NCI-H774 (cell line): ENCODE results near the gene CHMP6.

ENCODE experiments used
- DNase-seq: peaks from one replicate; lab custom pipeline; 2025; lab: John Stamatoyannopoulos, UW

CHMP6 gene

DNA sequence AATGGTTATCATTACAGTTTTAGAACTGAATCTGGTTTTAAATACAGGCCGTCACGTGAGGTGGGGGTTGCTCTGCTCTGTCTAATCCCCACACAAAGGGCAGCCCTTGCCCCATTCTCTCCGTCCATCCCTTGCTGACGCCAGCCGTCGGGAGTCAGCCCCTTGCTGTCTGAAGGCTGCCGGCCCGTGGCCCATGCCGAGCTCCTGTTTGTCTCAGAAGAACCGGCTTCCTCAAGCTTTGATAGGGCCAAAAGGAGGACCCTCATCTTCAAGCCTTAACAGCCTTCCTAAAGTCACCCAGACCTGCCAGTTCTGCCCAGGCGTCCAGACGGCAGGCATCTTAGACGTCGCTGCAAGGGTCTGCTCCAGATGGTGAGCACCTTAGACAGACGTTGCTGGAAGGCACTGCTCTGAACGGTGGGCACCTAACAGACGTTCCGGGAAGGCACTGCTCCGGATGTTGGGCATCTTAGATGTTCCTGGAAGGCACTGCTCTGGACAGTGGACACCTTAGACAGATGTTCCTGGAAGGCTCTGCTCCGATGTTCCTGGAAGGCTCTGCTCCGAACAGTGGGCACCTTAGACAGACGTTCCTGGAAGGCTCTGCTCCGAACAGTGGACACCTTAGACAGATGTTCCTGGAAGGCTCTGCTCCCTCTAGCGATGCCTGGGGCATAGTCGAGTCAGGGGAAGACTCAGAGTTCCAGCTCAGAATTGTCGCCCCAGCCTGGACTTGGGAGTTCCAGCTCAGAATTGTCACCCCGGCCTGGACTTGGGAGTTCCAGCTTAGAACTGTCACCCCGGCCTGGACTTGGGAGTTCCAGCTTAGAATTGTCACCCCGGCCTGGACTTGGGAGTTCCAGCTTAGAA, 35.1 kb upstream of the CHMP6 start:
- no peak for DNase-seq

DNA sequence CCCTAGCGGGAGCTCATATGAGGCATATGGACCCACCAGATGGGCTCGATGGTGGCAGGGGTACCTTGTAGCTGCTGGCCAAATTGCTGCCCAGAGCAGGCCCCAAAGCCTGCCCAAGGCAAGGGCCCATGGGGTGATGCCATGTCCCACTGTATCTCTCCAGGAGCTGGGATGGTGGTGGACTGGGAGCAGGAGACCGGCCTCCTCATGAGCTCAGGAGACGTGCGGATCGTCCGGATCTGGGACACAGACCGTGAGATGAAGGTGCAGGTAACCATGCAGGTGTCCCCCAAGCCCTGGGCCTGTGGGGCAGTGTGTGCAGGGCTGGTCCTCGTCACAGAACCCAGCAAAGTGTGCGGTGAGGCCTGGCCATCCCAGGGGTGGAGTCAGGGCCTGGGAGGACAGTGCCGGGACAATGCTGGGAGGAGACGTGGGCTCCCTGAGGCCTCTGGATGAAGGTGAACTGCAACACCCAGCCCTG, 34.1 kb upstream of the CHMP6 start:
- DNase-seq, result no peak

DNA sequence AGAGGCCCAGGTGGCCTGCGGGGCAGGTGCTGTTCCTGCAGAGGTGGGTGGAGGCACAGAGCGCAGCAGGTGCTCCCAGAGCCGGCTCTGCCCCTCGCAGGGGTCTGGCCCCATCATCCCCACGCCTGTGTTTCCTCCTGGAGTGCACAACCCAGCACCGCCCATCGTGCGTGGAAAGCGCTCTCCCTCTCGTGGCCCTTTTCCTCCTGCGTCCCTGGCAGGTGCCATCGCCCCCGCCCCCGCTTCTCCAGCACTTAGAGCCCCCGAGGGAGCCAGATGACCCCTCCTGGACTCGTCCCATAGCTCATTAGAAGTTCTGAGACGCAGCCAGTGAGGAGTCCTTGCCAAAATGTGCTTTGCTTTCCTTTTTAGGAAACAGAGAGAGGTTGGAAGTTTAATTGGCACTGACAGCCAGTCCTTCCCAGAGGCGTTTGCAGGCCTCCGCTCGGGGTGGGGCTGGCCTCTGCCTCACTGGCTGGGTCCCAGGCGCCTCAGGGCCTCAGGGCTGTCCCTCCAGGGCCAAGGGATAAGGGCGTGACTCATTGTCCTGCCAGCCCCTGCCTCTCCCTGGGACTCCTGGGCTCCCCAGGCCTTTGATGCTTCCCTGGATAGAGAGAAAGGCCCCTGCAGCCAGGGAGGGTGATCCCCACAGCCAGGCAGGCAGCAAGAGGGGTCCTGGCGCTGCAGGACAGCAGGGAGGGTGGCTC, 32.2 kb upstream of the CHMP6 start:
- no peak for DNase-seq

DNA sequence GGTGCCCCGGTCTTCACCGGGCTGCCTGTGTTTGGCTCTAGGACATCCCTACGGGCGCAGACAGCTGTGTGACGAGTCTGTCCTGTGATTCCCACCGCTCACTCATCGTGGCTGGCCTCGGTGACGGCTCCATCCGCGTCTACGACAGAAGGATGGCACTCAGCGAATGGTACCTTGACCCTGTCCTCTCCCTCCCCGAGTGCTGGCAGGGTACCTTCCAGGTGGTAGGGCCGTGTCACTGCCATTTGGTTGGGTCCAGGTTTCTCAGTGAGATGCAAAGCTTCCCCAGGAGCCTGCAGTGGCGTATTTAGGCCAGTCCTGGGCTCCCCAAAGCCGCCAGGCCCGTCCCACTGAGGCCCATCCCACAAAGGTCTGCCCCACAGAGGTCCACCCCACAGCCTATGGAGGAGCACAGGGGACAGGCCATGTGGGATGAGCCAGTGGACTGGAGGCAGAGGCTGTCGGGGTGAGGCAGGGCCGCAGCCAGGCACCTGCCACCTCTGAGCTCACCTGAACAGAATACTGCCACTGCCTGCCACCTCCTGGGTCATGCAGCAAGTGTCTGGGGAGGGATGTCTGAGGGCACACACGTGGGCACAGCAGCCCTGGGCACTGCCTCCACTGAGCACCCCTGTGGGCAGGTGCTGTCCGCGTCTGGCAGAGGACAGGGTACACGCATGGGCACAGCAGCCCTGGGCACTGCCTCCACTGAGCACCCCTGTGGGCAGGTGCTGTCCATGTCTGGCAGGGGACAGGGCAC, 31.4 kb upstream of the CHMP6 start:
- DNase-seq, result no peak

DNA sequence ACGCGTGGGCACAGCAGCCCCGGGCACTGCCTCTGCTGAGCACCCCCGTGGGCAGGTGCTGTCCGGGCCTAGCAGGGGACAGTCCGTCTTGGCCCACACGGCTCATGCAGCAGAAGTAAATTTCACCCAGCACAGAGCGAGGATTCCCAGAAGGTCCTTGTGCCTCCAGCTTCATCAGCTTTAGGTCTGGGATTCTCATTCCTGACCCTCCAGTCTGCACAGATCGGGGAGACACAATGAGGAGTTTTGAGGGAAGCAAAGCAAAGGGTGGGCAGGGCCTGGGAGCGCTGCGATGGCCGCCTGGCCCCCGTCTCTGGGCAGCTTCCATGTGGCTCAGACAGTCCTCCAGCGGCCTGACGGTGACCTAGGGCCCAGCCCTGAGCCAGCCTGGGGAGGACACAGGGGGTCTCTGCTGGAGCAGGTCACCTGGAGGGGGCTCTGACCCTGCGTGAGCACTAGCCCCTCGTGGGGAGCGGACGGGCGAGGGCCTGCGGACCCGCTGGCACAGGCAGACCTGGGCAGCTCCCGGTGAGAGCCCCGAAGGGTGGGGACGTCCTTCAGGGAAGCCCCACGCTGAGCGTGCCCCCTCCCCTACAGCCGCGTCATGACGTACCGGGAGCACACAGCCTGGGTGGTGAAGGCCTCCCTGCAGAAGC, 30.7 kb upstream of the CHMP6 start:
- DNase-seq, result no peak

DNA sequence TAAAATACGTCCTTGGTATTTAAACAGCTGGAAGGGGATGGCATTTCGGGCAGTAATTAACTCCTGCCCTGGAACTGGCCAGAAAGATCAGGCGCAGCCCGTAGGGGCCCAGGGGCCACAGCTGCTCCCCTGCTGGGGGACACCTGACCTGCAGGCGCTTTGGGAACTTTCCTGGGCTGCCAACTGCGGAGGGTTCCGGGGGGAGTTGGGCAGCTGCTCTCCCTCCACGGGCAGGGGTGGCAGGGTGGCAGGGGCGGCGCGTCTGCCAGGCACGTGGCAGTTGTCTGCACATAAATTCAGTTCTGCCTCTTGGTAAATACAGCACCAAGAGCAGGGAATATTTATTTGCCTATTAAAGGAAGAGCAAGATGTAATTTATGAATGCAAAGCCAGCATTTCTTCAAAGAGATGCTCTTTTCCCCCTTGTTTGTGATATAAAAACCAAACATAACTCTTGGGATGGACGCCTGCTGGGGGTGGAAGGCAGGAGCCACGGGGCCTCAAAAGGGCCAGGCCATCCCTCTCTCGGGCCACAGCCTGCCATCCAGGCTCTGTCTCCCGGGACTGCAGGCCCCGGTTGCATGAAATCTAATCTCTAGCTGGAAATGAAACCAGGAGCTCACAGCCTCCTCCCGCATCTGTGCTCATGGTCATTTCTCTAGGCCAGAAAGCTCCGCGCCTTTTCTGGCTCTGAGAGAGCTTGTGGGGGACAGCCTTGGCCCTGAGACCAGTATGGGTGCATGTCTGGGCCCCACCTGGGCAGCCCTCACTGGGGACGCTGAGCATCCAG, 29.9 kb upstream of the CHMP6 start:
- no peak for DNase-seq

DNA sequence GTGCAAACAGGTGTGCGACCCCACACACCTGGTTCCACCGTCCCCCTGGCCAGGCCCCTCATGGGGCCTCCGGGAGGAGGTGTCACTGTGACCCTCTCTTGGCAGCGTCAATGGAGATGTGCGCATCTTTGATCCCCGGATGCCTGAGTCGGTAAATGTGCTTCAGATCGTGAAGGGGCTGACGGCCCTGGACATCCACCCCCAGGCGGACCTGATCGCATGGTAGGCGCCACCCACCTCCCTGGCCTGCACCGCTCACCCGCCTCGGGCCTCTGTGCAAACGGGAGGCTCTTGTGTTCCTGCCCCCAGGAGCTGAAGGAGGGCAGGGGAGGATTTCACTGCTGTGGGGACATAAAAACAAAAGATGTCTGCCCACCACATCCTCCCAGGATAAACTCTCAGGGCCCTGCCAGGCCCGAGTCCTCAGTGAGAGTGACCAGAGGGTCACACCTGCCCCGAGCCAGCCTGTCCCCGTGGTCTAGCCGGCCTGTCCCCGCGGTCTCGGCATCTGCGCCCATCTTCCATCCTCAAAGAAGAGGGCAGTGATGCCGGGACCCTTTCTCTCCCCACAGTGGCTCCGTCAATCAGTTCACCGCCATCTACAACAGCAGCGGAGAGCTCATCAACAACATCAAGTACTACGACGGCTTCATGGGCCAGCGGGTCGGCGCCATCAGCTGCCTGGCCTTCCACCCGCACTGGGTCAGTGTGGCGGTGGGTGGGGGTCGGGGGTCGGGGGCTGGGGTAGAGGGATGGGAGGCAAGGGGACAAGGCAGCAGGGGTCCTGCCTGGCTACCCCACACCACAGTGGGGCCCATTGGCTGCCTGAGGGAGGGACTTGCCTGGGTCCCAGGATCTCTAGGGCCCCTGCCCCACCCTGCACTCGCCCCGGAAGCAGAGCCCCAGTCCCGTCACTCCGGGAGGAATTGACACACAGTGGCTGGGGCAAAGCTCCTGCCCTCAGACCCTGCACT, 29.0 kb upstream of the CHMP6 start:
- DNase-seq, result no peak

DNA sequence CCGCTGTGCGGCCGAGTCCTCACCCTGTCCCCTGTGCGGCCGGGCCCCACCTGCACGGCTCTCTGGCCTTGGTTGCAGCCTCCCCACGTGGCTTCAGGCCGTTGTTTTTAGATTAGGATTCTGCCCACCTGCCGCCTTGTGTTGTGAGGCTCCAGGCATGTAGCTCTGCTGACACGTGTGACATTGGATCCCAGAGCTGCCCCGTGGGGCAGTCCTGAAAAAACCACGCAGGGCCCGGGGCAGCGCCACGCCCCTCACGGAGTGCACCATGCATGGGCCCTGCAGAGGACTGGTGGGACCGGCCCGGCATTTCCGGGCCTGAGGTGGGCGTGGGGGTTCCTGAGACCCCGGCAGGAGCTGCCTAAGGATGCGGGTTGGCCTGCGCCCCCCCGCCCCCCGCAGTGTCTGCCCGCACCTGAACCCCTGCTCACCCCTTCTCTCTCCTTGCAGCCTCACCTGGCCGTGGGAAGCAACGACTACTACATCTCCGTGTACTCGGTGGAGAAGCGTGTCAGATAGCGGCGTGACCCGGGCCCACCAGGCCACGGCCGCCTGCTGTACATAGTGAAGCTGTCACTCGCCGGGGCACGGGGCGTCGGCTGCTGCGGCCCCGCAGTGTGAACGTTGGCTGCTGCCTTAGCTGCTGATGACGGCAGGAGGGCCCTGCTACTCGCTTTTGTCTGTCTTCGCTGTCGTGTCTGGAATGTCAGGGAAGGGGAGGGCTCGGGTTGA, 27.7 kb upstream of the CHMP6 start:
- no peak for DNase-seq

DNA sequence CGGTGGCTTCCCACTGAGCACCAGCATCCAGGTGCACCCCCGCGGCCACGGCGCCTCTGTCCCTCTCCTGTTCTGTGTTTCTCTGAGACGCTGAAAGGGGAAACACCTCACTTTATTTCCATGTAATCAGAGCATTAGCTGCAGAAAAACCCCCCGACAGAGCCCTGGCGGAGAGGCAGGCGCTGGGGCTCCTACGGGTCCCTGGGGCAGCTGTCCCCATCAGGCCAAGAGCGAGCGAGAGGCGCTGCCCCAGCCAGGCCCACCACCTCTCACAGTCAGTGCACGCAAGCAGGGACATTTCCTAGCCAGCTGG, 27.1 kb upstream of the CHMP6 start:
- DNase-seq, result no peak

DNA sequence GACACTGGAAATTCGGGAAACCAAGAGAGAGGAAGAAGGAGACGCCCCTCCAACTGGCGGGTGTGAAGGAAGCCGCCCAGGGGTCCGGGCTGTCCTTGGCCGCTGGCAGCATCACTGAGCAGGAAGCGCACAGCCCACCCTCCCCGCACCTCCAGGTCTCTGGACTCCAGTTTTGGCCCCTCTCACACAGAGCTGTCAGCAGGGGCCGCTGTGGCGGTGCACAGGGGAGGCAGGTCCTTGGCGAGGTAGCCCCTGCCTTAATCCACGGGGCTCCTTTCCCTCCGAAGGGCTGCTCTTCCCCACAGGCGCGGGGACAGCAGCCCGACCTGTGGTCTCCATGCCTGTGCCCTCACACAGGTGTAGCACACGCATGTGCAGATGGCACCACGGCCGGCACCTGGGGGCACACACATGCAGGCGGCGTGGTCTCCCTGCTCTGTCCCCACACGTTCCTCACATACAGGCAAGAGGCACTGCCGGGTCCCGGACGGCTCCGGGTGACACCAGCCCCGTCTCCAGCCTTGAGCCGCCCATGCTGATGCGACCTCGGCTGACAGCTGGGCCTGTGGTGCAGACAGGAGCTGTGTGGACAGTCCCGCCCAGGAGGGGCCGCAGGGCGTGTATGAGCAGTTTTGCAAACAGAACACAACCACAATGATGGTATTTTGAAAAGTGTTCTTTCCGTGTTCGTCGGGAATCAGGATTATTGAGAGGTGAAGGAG, 26.6 kb upstream of the CHMP6 start:
- no peak for DNase-seq

DNA sequence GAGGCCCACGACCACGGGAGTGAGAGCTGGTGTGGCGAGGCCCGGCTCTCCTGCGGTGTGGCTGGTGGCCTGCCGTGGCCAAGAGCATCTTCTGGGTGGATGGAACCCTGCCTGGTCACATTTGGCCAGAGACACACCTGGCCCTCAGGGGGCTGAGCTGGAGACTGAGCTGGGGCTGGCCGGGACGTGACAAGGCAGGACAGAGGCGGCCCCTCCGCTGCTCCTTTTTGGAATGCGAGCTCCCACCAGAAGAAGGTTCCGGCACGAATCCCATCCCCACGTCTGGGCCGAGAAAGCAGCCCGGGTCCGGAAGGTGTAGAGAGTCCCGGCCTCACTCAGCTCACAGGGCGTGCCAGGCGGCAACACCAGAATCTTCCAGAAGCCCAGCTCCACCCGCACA, 26.0 kb upstream of the CHMP6 start:
- no peak for DNase-seq

DNA sequence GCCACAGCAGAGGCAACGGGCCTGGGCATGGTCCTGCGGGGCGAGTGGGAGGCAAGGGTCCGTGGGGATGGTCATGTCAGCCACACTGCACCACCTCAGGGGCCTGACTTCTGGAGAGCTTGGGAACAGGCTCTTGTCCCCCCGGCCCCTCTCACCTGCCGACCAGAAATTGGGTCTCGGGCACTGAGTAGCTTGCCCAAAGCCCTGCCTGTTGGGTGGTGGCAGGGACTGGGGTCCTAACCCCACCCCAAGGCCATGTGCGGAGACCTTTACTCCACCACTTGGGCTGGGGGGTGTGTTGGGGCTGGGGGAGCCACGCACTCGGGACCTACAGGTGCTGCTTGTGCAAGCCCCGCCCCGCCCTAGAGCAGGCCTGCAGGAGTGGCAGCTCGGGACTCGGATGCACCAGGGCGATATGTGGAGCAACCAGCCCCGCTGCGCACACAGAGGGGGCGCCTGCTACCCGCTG, 24.2 kb upstream of the CHMP6 start:
- DNase-seq, result no peak

DNA sequence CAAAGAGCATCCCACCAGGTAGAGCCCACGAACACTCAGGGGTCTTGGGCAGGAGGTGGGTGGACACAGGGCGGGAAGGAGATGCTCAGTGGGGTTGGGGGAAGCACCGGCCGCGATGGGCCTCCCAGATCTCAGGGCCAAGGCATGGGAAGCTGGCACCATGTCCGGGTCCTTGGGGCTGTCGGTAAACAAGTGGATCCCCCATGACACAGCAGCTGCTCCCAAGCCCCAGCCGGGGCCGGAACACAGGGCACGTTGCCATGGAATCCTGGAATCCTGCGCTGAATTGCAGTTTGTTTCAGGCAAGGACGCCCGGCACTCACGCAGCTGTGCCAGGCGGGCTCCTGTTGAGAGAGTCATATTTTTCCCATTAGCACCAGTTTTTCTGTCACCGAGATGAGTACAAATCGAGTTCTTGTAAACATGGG, 23.0 kb upstream of the CHMP6 start:
- peak; percentile 50 for DNase-seq

DNA sequence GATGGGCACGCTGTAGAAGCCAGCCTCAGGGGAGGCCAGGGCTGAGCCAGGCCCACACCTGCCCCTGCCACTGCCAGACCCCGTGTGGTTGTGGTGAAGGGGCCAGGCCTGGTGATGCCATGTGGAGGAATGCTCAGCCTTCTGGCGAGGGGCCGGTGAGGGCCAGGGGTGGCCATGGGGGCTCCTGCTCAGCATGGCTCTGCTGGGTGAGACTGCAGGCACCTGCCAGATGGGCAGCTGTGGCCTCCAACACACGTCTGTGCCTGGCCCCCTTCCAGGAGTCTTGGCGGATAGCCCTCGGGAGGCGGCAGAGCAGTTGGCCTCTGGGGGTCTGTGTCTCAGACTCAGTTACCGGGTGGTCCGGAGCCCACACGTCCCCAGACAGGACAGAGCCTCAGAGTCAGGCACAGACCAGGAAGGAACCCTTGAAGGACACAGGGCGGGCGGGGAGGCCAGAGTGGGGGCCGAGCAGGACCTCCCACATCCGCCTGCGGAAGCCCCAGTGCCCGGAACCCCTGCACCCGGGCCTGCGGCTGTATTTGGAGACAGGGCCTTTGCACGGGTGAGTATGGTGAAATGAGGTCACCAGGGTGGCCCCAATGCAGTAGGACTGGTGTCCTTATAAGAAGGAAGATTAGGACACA, 22.5 kb upstream of the CHMP6 start:
- no peak for DNase-seq

DNA sequence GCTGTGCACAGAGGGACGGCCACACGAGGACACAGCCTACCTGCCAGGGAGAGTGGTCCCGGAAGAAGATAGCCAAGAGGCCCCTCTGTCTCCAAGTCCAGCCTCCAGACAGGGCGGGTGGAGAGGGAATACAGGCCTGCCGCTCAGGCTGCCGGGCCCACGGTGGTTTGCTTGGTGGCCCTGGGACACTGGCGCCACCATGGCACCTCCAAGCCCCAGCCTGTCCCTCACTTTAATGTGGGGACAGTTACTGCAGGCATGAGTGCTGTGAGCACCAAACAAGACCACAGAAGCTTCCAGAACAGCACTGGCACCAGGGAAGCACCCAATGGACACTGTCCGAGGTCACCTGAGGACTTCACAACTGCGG, 22.0 kb upstream of the CHMP6 start:
- DNase-seq, result no peak

DNA sequence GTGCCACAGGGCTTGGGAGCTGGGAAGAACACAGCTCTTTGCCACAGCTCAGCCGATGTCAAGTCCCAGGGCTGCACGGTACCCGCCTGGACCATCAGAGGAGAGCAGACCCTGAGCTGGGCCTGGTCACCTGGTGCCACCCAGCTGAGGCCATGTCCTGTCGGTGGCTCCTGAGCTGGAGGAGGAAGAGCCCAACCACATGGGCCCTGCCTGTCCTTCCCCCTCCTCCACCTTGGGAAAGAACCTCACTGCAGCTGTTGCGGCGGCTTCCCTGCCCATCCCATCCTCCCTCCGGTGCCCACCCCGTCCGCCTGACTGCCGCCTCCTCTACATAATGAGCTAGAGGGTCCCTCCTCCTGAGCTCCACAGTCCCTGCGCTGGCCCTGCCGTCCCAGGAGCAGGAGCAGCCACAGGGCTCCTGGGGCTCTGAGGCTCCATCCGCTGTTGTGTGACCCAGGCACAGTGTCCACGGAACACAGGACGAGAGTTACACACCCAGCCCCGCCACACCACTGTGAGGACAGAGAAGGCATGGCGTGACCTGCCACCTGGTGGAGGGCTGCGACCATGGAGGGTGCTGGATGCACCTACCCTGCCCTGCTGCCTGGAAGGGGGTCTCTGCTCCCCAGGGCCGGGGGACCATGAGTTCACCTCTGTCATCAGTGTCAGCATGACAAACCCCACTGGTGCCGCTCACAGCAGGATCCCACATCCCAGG, 21.4 kb upstream of the CHMP6 start:
- peak; percentile 56 for DNase-seq
